Tongue (tissue), 2 donors: Measurements from ENCODE around the gene LIG1. TPM values are rescaled to one million over a fixed set of nuclear protein-coding genes. Genes with fewer than 3 reads are reported as not detected.
"Not testable (repeated sequence)": the region's sequence is repeated elsewhere in the genome, so short reads cannot be mapped to it uniquely, and the experiment has no call there.

ENCODE experiments used
- DNase-seq: peaks from one replicate; pipeline ENCODE4 v3.0.0-alpha.2; 2015
- total RNA-seq: library from RNA; depleted of rRNA; stranded (reverse); fragments of >200 nt; gene quantifications from one replicate; pipeline ENCODE4 v1.2.3, GENCODE V29; 2014

Gene LIG1
- total RNA-seq, 1 donor from 2014 or later = 21.2 TPM

DNA sequence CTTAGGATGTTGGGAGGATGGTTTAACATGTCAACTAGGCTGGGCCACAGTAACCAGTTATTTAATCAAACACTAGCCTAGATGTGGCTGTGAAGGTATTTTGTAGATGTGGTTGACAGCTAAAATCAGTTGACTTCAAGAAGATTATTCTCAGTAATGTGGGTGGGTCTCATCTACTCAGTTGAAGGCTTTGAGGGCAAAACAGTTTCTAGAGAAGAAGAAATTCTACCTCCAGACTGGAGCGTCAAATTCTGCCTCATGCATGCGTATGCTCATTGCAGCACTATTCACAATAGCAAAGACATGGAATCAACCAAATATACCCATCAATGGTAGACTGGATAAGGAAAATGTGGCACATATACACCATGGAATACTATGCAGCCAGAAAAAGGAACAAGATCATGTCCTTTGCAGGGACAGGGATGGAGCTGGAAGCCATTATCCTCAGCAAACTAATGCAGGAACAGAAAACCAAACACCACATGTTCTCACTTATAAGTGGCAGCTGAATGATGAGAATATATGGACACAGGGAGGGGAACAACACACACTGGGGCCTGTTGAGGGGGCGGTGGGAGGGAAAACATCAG is 99.9 kb downstream of the LIG1 start:
- not testable (repeated sequence) for DNase-seq

DNA sequence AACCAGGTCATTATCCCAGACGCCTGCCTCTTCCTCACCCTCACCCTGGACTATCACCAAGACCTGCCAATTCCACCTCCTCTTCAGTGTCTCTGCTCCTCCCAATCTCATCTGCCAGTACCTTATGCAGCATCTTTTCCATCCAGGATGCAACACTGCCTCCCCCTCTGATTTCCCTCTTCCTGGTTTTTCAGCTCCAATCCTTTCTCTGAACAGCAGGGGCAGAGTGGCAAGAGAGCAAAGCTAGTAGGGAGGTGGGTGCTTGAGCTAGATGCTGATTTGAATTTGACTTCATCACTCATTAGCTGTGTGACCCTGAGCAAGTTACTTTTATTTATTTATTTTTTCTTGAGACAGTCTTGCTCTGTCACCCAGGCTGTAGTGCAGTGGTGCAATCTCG is 100.7 kb downstream of the LIG1 start:
- DNase-seq = no peak

Other genes with a start within 250 kb of the LIG1 start
- not detected for gene BSPH1, start 178.2 kb downstream of the LIG1 start, total RNA-seq
- gene ELSPBP1, start 175.7 kb downstream of the LIG1 start, total RNA-seq = not detected
- not detected for gene CABP5, start 126.3 kb downstream of the LIG1 start, total RNA-seq
- gene PLA2G4C, start 59.5 kb downstream of the LIG1 start, total RNA-seq = 32.3 TPM
- gene ZSWIM9, start 336 bp upstream of the LIG1 start, total RNA-seq = 4.9 TPM
- gene CARD8, start 85.6 kb upstream of the LIG1 start, total RNA-seq = 47.2 TPM
- gene ZNF114, start 99.7 kb upstream of the LIG1 start, total RNA-seq = 2.3 TPM
- 27.2 TPM for gene EMP3, start 155.2 kb upstream of the LIG1 start, total RNA-seq
- gene TMEM143, start 193.6 kb upstream of the LIG1 start, total RNA-seq = 14.4 TPM
- gene SYNGR4, start 194.0 kb upstream of the LIG1 start, total RNA-seq = not detected
- 54.1 TPM for gene KDELR1, start 221.2 kb upstream of the LIG1 start, total RNA-seq
- 0.41 TPM for gene GRIN2D, start 223.3 kb upstream of the LIG1 start, total RNA-seq